GM12878 (cell line): Measurements from ENCODE around the gene ANKRD11.

Experiments
- CBX5 ChIP-seq: sonication (generic); IDR thresholded peaks from 2 replicates; pipeline ENCODE4 v1.6.1; 2016; ENCODE audit warnings: low read depth, moderate library complexity, mild to moderate bottlenecking, inconsistent platforms
- CTCF ChIP-seq, 3 experiments: IDR thresholded peaks in 2 of 3; conservative IDR thresholded peaks in 1 of 3; 2 replicates each; pipeline ENCODE4 v1.5.1; 2011; ENCODE audit warnings: low read depth in 3 of 3, low read length in 3 of 3, mild to moderate bottlenecking in 3 of 3, control low read depth in 2 of 3, moderate library complexity in 2 of 3, inconsistent platforms in 1 of 3, mixed read lengths in 1 of 3; ENCODE audit not compliant: control insufficient read depth in 2 of 3, insufficient read depth in 1 of 3; ENCODE audit errors: extremely low read depth in 1 of 3
- EZH2 ChIP-seq: IDR thresholded peaks from 2 replicates; pipeline ENCODE4 v1.6.1; 2012; ENCODE audit warnings: low read depth, mild to moderate bottlenecking, control low read depth, inconsistent platforms, low read length, borderline replicate concordance; ENCODE audit not compliant: control insufficient read depth
- NR2C1 ChIP-seq: fragments of 450-650 bp; IDR thresholded peaks from 2 replicates; pipeline ENCODE4 v1.6.1; 2017; ENCODE audit warnings: antibody characterized with exemption, mild to moderate bottlenecking, moderate library complexity
- POLR2AphosphoS5 ChIP-seq: IDR thresholded peaks from 2 replicates; pipeline ENCODE4 v1.6.1; 2011; ENCODE audit warnings: mild to moderate bottlenecking, low read length, inconsistent platforms
- SPI1 ChIP-seq: IDR thresholded peaks from 2 replicates; pipeline ENCODE4 v1.6.1; 2011; ENCODE audit warnings: low read depth, mild to moderate bottlenecking, low read length, moderate library complexity, borderline replicate concordance; ENCODE audit not compliant: insufficient read depth

- TF ChIP-seq CBX5: no peak
- no peak for TF ChIP-seq EZH2
- no peak for TF ChIP-seq NR2C1
- TF ChIP-seq CTCF (IDR thresholded peaks at IDR 0.05 in 2 of 3, conservative IDR thresholded peaks at IDR 0.05 in 1 of 3; ENCODE audit: control insufficient read depth in 2 of 3, extremely low read depth in 1 of 3, insufficient read depth in 1 of 3, low read depth in 3 of 3, low read length in 3 of 3): no peak
- no peak for TF ChIP-seq SPI1
- TF ChIP-seq POLR2AphosphoS5: no peak
Measured at GRCh38 chr16:89317729-89318429, 172.5 kb downstream of the ANKRD11 start.
